ENCODE results near the gene FAM118A. TPM values are rescaled to one million over a fixed set of nuclear protein-coding genes. Genes with fewer than 3 reads are reported as not detected.

FAM118A gene
- polyA plus RNA-seq, 3 donors: 20.0 to 423 (median 27.9) TPM

DNA sequence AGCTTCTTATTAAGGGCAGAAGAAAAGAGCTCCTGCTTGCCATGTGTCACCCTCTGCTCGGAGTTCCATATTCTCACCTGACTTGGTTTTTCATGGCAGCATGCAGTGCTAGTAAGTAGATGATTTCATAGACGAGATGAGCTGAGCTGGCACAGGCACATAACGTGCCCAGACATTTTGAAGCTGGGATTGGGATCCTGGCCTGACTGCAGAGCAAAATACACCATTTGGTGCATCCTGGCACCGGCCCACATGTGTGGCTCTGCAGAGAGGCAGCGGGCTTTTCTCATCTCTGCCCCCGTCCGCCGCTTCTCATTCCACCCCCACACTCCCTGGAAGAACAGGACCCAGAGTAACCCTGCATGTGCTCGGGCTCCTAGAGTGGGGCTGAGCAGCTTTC is 24.8 kb downstream of the FAM118A start:
- H3K36me3 Mint-ChIP-seq: peaks cover 89 to 100% of the 10 kb centered on the region in 2 donors
- Histone ChIP-seq H3K36me3 (replicated peaks in 1 of 2; ENCODE audit: control insufficient read depth in 1 of 2, insufficient read depth in 2 of 2, low read length in 2 of 2) (peaks cover 84 to 98% of the 10 kb centered on the region in 2 donors), H3K4me1 (ENCODE audit: control insufficient read depth in 1 of 2, insufficient read depth in 2 of 2, low read length in 2 of 2) (no peaks in the 10 kb centered on the region), H3K4me2 (replicated peaks; ENCODE audit: extremely low read depth, low read length, poor library complexity, severe bottlenecking) (no peak overlapping the region), H3K79me2 (ENCODE audit: insufficient read depth, low read length) (no peaks in the 10 kb centered on the region), H3K9me3 (replicated peaks in 1 of 2; ENCODE audit: control insufficient read depth in 1 of 2, insufficient read depth in 1 of 2, low read length in 2 of 2) (no peaks in the 10 kb centered on the region), H3K4me3 (replicated peaks in 1 of 3; ENCODE audit: low read depth in 2 of 3, low read length in 3 of 3) (no peak overlapping the region), H3K27me3 (ENCODE audit: control insufficient read depth in 2 of 2, insufficient read depth in 2 of 2, low read length in 2 of 2) (no peaks in the 10 kb centered on the region), H2AFZ (ENCODE audit: insufficient read depth, low read depth, low read length, poor library complexity, severe bottlenecking) (no peak overlapping the region), H3K9ac (ENCODE audit: insufficient read depth, low read length, poor library complexity, severe bottlenecking) (no peak overlapping the region), H3K27ac (ENCODE audit: low read depth in 1 of 2, low read length in 2 of 2) (no peak overlapping the region), H4K20me1 (ENCODE audit: insufficient read depth, low read length) (no peaks in the 10 kb centered on the region)
- no peak overlapping the region for H3K4me3 Mint-ChIP-seq
- no peaks in the 10 kb centered on the region for H3K9me3 Mint-ChIP-seq
- intact Hi-C loops (cut with micrococcal nuclease): loop anchor here in 1 of 2 donors (10.0 kb wide), 1 partner anchor 80 kb away; the partner anchor contains the start of genes RIBC2 and SMC1B
- 98% methylated on average over 5 of the region's 9 CpGs for WGBS (ENCODE audit: insufficient coverage)
- no peaks in the 10 kb centered on the region for H3K4me1 Mint-ChIP-seq
- H3K27me3 Mint-ChIP-seq (ENCODE audit: low read depth in 3 of 3): peaks cover 0 to 2% (median 0%) of the 10 kb centered on the region in 3 donors
- DNase-seq: no peak
- H3K27ac Mint-ChIP-seq: no peak overlapping the region
- TF ChIP-seq, protein P1, sequence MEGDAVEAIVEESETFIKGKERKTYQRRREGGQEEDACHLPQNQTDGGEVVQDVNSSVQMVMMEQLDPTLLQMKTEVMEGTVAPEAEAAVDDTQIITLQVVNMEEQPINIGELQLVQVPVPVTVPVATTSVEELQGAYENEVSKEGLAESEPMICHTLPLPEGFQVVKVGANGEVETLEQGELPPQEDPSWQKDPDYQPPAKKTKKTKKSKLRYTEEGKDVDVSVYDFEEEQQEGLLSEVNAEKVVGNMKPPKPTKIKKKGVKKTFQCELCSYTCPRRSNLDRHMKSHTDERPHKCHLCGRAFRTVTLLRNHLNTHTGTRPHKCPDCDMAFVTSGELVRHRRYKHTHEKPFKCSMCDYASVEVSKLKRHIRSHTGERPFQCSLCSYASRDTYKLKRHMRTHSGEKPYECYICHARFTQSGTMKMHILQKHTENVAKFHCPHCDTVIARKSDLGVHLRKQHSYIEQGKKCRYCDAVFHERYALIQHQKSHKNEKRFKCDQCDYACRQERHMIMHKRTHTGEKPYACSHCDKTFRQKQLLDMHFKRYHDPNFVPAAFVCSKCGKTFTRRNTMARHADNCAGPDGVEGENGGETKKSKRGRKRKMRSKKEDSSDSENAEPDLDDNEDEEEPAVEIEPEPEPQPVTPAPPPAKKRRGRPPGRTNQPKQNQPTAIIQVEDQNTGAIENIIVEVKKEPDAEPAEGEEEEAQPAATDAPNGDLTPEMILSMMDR (IDR thresholded peaks at IDR 0.05): no peak

DNA sequence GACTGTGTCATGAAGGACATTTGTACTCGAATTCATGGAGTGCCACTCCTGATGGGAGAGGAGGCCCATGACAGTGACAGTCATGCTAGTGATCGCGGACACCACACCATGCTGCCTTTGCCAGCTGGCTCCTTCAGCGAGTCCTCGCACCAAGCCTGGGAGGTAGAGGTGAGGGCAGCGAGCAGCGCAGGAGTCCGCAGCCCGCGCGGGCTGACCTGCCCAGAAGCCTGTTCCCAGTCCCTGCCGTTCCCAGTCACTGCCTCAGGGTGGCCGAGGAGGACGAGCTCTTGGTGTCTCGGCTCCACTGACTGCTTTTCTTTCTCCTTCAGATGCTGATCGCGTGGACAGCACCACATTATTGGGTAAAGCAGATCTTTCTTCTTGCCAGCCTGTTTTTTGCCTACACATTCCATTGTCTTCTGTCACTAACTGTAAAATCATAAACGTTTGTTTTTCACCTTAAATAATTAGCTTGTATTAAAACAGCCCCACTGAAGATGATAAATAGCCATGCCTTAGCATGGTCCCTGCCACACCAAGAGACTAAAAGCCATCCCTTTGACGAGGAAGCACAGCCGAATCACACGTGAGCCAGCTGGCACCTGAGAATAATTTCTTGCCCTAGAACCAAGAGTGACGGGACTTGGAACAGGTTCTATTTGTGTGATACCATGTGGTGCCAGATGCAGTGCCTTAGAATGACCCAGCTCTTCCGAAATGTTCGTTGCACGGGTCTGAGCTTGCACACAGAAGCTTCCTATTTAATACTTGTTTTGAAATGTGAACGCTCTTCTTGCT is 25.5 kb downstream of the FAM118A start:
- no peak for DNase-seq
- Mint-ChIP-seq H3K36me3 (peaks cover 89 to 100% of the 10 kb centered on the region in 2 donors), H3K4me1 (no peaks in the 10 kb centered on the region), H3K27ac (no peak overlapping the region), H3K27me3 (ENCODE audit: low read depth in 3 of 3) (peaks cover 0 to 2% (median 0%) of the 10 kb centered on the region in 3 donors), H3K9me3 (peaks cover 0 to under 1% (median 0%) of the 10 kb centered on the region in 7 donors), H3K4me3 (no peak overlapping the region)
- Histone ChIP-seq H2AFZ (ENCODE audit: insufficient read depth, low read depth, low read length, poor library complexity, severe bottlenecking) (no peak overlapping the region), H3K4me3 (replicated peaks in 1 of 3; ENCODE audit: low read depth in 2 of 3, low read length in 3 of 3) (no peak overlapping the region), H3K27me3 (ENCODE audit: control insufficient read depth in 2 of 2, insufficient read depth in 2 of 2, low read length in 2 of 2) (no peaks in the 10 kb centered on the region), H3K36me3 (replicated peaks in 1 of 2; ENCODE audit: control insufficient read depth in 1 of 2, insufficient read depth in 2 of 2, low read length in 2 of 2) (peaks cover 85 to 98% of the 10 kb centered on the region in 2 donors), H3K4me2 (replicated peaks; ENCODE audit: extremely low read depth, low read length, poor library complexity, severe bottlenecking) (no peak overlapping the region), H3K9ac (ENCODE audit: insufficient read depth, low read length, poor library complexity, severe bottlenecking) (no peak overlapping the region), H3K27ac (ENCODE audit: low read depth in 1 of 2, low read length in 2 of 2) (no peak overlapping the region), H3K79me2 (ENCODE audit: insufficient read depth, low read length) (no peaks in the 10 kb centered on the region), H4K20me1 (ENCODE audit: insufficient read depth, low read length) (no peaks in the 10 kb centered on the region), H3K4me1 (ENCODE audit: control insufficient read depth in 1 of 2, insufficient read depth in 2 of 2, low read length in 2 of 2) (no peaks in the 10 kb centered on the region), H3K9me3 (replicated peaks in 1 of 2; ENCODE audit: control insufficient read depth in 1 of 2, insufficient read depth in 1 of 2, low read length in 2 of 2) (no peaks in the 10 kb centered on the region)
- intact Hi-C loops (cut with micrococcal nuclease): loop anchor here in 1 of 2 donors (10.0 kb wide), 1 partner anchor 80 kb away; the partner anchor contains the start of genes RIBC2 and SMC1B
- 90% methylated on average over 22 of the region's 26 CpGs for WGBS (ENCODE audit: insufficient coverage)
- TF ChIP-seq, protein P1 (IDR thresholded peaks at IDR 0.05): no peak

All from CD14-positive monocyte (primary cell).